IPS-NIHi11 (cell line): ENCODE data around the gene FAM241A.

Experiments used
- DNase-seq: peaks from one replicate; pipeline ENCODE4 v3.0.0; 2012; ENCODE audit warnings: mixed read lengths, low spot score

Gene FAM241A

DNA sequence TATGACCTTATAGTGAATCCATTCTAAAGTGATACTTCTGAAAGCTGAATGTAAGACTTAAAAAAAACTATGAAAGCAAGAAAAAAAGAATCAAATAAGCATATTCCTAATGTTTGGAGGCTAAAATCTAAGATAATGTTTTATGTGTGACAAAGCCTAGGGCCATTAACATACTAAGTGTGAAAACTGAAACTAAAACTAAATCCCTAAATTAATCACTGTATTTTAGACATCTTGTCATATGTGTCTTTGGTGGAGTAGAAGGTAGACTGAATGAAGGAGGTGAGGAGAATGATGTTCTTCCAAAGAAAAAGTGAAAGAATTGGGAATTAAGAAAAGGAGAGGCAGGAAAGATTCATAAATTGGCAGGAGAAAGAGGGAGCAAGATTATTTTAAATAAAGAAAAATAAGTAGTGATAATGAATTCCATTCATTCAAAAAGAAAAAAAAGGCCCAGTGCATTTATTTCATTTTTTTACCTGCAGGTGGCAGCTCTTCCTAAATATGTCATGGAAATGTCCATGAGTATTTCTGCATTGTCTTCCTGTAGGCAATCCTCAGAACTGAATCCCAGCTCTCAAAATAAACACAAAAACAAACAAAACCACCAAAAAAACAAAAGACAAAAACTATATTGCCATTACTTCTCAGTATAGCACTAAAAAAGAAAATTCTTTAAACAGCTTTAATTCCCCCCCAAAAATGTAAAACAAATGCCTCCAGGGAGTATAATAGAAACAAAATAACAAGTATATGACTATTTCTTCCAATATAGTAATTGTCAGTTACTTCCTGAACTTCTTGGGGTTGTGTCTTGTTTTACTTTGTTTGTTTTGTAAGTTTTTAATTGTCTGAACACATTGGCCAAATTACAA, 69.4 kb downstream of the FAM241A start:
- DNase-seq: peak; percentile 13

DNA sequence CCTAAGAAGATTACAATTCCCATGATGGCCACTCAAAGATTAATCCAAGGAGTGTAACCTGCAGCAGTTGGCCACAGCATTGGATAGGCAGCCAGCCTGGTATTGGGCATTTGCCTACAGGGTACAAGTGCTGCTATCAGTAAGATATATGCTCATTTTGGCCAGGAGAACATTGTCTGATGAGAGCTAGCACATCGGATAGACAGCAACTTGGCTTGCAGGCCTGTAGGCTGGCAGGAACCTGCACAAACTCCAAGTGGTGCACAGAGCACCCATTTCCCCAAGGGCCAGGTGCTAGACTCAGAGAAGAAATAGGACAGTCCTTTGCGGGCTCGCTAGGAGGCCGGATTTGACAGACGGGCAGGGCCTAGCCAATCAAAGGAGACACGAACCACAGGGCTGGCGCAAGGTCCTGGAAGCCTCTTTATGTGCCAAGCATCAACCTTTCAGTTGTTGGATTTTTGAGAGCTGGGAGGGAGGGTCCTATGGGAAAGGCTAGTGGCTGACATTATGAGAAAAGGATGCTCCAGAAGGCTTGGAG, 74.6 kb downstream of the FAM241A start:
- no peak for DNase-seq

DNA sequence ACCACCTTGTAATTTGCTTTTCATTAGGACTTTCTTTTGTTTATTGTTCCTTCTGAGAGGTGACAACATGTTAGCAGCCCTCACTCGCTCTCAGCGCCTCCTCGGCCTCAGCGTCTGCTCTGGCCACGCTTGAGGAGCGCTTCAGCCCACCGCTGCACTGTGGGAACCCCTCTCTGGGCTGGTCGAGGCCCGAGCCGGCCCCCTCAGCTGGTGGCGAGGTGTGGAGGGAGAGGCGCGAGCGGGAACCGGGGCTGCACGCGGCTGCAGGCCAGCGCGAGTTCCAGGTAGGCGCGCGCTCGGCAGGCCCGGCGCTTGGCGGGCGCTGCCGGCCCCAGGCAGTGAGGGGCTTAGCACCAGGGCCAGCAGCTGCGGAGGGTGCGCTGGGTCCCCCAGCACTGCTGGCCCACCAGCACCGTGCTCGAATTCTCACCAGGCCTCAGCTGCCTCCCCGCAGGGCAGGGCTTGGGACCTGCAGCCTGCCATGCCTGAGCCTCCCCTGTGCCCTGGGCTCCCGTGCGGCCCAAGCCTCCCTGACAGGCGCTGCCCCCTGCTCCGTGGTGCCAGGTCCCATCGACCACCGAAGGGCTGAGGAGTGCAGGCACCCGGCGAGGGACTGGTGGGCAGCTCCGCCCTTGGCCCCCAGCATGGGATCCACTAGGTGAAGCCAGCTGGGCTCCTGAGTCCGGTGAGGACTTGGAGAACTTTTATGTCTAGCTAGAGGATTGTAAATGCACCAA, 77.1 kb downstream of the FAM241A start:
- DNase-seq: no peak

DNA sequence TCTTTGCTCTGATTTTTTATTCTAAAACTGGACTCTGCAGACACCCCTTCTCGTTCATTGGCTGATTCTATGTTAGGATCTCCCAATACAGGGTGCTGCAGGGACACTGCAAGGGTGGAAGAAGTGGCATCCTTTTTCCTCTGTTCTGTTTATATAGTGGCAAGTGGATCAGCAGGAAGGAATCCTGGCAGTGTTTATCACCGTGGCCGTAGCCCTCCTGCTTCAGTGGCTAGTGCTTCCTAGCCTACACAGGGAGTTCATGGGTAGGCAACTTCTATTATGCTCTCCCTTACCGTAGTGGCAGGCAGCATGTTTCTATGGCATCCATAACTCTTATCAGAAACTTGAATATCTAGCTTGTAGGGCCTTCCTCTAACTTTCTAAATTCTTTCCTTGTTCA, 79.9 kb downstream of the FAM241A start:
- no peak for DNase-seq

DNA sequence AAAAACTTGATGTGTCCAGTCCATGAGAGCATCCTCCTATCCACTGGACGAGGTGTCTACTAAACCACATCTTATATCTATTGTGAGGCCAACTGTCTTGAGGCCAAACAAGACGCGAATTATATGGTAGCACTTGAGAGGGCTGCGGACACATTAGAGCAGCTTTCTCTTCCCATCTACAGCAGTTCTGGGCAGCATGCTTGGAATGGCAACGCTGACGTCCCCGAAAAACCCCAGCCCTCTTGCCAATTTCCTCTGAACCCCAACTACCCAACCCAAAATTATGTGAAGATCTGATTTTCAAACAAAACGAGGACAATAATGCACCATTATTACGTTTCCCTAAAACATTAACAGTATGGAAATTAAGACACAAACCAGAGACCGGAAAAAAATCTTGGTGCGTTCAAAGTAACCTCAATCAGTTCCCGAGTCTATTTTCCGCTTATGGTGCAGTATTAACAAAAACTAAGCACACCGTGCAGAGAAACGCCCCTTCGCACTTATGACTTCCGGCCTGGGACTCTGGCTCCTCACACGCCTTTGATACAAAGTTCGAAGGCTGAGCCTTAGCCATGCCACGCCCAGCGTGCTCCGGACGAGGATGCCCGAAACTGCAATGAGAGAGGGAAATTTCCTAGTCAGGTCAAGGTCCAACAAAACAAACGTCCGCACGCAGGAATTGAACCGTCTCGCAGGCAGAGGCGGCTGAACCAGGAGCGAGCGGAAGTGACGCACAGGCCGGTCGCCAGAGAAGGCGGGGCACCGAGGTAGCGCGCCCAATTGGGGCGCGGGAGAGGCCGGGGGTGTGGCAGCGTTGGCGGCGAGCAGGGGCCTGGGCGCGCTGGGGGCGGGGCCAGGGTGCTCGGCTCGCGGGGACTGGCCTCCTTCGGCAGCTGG, 85.9 kb downstream of the FAM241A start:
- DNase-seq: peak; percentile 99

DNA sequence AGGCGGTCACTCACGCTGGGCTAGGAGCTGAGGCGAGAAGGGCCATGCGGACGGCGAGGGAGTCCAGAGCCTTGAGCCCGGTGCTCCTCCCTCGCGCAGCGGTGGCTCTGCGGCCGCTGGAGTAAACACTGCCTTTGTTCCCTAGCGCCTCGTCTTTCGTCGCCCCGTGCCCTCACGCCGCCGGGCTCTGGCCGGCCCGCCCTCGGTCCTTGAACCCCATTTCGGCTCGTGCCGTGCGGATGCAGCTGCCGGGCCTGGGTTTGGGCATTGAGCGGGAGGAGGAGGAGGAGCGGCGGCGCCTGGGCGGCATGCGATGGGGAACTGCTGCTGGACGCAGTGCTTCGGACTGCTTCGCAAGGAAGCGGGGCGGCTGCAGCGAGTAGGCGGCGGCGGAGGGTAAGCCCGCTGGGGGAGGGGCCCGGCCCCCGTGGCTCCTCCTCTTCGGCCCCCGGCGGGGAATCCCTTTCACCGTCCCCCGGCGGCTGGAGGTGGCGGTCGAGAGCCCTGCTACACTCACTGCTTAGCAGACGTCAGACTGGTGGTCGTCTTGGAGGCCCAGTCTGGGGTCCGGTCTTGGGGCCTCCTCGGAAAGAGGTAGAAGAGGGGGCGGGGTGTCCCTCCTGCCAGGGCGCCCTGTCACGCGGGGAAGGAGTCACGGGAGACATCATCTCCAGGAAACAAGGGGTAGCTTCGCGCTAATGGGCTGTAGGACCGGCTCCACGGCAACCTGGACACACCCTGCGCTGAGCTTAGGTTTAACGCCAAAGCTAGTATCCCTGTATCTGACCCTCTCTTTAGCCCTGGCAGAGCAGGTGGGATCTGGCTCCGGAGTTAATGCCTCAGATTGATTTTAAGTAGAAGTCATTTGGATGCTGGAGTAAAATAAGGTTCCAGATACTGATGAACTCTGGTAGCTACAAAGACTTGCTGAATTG, 86.8 kb downstream of the FAM241A start, which contains the start of gene AP1AR:
Gene AP1AR (plus strand): TSS at position 9 of the 935 bp plus-strand sequence. CDS start 305 bp downstream, at position 314.
- DNase-seq: peak; percentile 91

DNA sequence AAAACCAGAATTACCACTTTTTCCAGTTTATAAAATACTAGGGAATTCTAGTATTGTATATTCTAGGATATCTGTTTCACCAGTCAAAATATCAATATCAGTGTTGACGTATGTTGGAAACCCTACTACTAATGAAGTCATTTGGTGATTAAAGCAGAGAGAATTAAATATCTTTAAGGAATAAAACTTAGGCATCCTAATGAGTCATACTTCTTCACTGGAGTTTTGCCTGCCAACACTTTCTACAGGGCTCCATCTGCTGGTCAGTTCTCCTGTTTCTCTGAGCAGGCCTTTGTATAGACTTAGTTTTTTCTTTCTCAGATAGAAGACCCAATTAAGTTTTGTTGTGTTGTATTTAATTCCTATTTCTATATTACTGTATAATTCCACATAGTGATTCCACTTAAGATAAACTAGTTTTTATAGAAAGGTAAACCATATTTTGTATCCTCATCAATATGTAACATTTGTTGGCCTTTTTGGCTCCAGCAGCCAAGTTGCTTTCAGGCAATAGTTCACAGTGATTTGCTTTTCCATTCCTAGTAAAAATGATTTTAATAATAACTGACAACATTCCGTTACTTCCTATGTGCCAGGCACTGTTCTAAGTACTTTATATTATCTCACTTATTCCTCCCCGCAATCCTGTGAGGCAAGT, 89.8 kb downstream of the FAM241A start:
- peak; percentile 38 for DNase-seq

DNA sequence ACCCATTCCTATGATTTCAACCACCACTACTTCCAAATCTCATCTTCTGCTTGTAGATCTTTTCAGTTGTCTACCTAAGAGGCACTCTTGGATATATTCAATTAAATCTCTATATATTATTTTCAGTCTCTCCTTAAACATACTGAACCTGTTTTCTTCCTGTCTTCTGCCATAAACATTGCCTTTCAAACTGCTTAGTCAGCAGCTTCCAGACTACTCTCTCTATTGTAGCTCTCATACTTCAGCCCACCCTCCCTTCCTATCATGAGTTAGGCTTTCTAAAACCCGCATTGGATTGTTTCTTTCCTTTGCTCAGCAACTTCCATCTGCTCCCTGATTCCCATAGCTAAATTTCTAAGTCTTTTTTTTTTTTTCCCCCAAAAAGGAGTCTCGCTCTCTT, 90.8 kb downstream of the FAM241A start:
- no peak for DNase-seq

DNA sequence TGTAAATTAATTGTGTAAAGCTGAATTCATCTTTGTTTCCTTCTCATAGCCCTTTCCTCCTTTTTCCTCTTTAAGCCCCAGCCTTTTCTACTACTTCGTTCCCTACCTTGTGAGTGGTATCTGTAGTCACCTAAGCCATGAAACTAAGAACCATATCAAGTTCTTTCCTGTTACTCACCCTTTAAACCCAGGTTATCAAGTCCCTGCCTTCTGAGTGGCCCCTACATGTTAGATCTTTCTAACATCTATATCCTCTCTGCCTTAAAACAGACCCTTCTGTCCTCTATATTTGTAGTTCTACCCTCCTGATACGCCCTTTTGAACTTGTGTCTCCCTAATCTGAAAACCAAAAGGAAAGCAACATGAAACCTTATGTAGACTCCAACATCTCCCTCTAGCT, 93.6 kb downstream of the FAM241A start:
- DNase-seq: no peak
